ENCODE results near the gene ANO2.

GRCh38 chr12:5888816-5889315 is 56.2 kb downstream of the ANO2 start:
- TF ChIP-seq CTCF (IDR thresholded peaks at IDR 0.05) (no peak), POLR2A (IDR thresholded peaks at IDR 0.05) (no peak)

Data from uterus (tissue), 2 donors.